Measurements from ENCODE around the gene JSRP1.

The JSRP1 gene

GRCh38 chr19:2245273-2245672 lies 10.9 kb downstream of the JSRP1 start:
- DNase-seq, result no peak

DNA sequence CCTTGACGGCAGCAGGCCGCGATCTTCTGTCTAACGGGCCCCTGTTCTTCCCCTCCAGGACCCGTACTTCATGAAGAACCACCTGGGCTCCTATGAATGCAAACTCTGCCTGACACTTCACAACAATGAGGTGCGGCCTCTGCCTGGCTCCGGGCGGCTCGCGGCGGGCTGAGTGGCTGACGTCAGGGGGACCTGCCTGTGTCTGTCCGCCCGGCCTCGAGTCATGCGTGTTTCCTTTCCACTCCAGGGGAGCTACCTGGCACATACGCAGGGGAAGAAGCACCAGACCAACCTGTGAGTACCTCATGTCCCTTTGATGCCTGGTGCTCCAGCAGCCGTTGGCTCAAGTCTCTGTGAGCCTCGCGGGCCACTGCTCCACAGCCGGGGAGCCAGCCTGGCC lies 11.7 kb downstream of the JSRP1 start:
- no peak for DNase-seq

GRCh38 chr19:2244125-2244411 lies 12.1 kb downstream of the JSRP1 start:
- no peak for DNase-seq

GRCh38 chr19:2243274-2244124 lies 12.7 kb downstream of the JSRP1 start:
- no peak for DNase-seq

DNA sequence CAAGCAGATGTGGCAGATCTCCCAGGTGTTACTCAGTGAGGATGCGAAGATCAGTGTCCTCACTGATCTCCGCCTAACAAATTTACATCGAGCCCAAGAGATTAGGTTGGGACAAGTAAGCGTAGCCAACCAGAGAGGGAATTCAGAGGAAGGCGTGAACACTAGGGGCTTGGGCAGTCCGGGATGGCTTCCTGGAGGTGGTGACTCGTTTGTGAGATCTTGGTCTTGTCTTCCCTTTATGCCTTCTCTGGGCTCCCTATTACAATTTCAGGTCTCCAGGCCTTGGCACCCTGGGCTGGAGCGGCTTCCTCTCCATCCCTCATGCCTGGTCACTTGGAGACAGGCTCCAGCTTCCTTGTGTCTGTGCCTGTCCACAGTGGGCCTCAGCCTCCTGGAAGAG lies 13.4 kb downstream of the JSRP1 start:
- no peak for DNase-seq

DNA sequence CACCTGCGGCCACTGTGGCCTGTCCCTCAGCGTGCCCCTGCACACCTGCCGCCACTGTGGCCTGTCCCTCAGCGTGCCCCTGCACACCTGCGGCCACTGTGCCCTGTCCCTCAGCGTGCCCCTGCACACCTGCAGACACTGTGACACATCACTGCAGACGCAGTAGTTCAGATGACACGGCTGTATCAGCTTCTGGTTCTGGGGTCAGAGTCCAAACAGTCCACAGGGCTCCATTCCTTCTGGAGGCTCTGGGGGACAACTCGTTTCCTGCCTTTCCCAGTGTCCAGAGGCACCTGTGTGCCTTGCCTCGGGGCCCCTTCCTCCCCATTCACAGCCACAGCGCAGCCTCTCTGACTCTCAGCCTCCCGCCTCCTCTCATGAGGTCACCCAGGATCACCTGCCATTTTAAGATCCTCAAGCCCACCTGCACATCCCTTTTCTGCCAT lies 14.1 kb downstream of the JSRP1 start:
- no peak for DNase-seq

- no peak for DNase-seq
Measured at GRCh38 chr19:2240881-2241760, 15.1 kb downstream of the JSRP1 start.

DNA sequence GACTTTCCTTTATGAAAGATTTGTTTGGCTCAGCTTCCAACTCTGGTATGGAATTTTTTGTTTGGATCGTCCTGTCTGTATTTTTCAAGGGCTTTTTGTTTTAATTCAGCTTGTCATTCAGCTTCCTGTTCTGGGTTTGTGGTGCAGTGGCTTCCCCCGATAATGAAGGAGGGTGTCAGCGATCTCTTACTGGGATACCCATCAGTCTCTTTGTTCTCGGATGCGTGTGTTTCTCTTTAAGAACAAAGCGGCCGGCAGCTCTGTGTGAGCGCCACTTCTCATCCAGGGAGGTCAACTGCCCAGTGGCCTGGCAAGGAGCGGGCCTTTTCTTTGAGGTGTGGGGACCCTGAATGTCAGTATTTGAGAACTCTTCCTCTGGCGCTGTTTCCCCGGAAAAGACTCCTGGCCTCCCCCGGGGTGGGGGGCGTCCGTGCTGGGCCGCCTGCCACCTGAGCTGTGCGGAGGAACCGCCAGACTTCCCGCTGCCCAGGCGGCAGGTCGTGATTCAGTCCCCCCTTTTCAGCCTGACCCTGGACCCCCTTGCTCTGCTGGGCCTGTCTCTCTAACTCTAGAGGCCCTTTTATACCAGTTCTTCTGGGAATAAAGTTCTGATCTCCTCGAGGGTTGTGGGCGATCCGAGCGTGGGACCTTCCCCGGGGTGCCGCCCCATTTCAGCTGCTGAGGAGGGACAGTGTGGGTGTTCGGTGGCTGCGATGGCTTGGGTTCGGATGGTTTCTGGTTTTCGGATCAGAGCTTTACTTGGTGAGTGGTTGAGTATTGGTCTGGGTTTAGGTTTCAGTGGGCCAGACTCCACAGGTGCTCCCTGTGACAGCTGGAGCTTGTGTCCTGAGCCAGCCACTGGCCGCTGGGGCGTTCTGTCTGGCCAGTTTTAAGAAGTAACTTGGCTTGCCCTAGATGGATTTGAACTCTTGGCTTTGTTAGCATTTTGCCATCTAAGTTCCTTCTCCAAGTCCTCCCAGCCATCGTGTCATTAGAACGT lies 16.1 kb downstream of the JSRP1 start:
- no peak for DNase-seq

GRCh38 chr19:2239173-2239572 lies 17.0 kb downstream of the JSRP1 start:
- no peak for DNase-seq

- no peak for DNase-seq
Measured at GRCh38 chr19:2237869-2238153, 18.4 kb downstream of the JSRP1 start.

- DNase-seq, result no peak
Measured at GRCh38 chr19:2237051-2237868, 19.0 kb downstream of the JSRP1 start.

DNA sequence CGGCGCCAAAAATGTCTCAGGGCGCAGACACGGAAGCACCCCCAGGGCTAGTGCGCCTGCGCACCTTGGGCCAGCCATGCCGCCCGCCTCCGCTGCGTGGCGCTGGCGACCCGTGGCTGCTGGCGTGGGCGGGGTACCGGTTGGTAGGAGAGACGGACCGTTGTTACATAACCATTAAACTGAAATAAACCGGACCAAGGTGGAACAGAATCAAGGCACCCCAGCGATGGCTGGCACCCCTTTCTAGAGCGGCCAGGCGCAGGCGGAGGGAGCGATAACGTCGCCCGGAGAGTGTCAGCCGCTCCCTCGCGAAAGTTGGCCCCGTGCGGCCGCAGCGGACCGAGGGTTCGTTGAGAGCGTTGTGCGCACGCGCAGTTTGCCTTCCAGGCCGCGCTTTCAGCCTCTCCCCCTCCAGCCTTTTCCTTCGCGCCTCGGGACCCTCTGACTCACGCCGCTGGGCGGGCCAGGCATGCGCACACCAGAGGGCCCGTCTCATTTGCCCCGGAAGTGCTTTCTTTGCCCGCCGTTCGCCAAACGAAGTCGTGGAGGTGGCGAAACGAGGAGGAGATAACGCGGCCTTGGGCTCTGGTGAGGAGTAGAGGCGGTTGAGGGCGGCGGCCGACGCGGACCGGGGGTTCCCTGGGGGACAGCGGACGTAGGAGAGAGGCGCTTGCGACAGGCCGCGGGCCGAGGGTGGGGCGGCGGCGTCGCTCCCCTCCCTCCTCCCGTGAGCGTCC lies 19.7 kb downstream of the JSRP1 start, which contains the start of the genes PLEKHJ1 and SF3A2:
Gene PLEKHJ1 (minus strand): TSS at position 16 of the 737 bp plus-strand sequence. CDS start 81 bp downstream, outside the sequence.
Gene SF3A2 (plus strand): TSS at position 511 of the 737 bp plus-strand sequence. CDS start 6,595 bp downstream, outside the sequence.
- DNase-seq, result peak; percentile 100

DNA sequence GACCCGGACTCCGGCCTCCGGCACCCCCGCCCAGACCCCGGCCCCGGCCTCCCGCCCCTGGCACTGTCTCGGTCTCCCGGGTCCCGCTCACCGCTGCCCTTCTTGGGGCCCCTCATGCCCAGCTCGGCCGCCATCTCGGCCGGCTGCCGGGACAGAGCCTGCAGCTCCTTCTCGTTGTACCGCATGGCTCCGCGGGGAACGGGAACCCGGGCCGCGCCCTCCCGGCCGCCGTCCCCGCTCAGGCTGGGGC lies 20.2 kb downstream of the JSRP1 start:
- DNase-seq, result no peak

- DNase-seq, result no peak
Measured at GRCh38 chr19:2235381-2236063, 20.7 kb downstream of the JSRP1 start.

GRCh38 chr19:2234996-2235380 lies 21.2 kb downstream of the JSRP1 start:
- DNase-seq, result no peak

- no peak for DNase-seq
Measured at GRCh38 chr19:2233601-2234280, 22.5 kb downstream of the JSRP1 start.

DNA sequence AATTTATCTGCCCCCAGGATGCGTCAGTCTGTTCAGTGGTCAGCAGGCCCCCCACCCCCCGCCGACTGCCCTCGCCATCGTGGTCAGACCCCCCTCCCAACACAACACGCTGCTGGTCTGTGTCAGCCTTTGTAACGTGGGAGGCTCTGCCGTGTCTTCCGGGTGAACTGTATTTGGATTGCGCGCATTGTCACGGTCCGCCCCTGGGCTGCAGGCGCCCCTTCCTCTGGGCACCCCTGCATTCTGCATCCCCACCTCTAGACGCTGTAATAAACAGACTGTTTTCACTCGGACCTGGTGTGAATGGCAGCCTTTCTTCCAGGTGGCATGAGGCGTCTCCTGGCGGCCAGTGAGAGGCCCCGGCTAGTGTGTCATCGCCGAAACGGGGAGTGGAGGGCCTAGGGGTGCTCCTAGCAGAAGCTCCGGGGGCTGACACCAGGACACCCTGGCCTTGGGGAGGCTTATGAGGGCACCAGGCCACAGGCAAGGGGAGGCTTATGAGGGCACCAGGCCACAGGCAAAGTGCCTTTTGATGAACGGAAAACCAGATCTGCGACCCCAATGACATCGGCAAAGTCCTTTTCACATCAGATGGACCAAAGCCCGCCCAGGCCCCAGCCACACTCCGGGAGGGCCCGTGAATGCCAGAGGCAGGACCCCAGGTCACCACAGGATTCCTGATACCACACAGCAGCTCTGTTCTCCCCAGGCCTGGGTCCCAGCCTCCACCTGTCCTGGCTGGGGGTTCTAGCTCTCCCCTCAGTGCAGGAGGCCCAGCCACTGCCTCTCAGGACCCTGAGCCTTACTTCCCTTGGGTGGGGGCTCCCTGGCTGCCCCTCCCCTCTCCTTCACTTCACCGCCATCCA lies 23.7 kb downstream of the JSRP1 start:
- DNase-seq, result no peak

DNA sequence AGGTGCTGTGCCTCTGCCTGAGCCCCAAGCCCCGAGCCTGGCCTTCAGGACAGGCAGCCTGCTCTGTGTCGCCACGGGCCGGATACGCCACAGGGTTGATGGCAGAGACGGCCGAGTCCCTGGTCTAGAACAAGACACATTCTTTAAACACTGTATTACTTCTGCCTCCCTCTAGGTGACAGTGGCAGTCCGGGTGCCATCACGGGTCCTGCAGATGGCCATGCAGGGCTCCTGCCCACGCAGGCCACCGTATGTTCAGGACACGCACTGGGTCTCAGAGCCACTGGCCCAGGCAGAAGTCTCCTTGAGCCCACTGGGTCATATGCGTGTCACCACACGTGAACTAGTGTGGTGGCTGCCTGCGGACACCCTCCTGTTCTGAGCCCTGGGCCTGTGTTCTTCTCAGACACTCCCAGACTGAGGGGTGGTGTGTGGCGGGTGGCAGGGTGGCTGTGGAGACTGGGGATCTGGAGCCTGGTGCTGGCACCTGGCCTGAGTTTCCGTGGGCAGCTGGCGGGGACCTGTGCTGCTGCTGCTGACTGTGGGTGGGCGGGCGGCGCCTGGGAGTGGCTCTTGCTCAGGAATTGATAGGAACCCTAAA lies 24.5 kb downstream of the JSRP1 start:
- DNase-seq, result no peak

Measured in right forelimb (tissue), 1 donor.